HL-60 (cell line): ENCODE results near the gene CELF2.

Experiments used
- DNase-seq, 2 experiments: peaks; one replicate each; pipeline ENCODE4 v3.0.0-alpha.2; 2010 to 2020; ENCODE audit warnings: low read depth in 1 of 2, low spot score in 1 of 2
- H3K27ac ChIP-seq: fragments of 250-450 bp; sonication (Bioruptor Pico); replicated peaks from 2 replicates; pipeline ENCODE4 v1.5.1; 2020; ENCODE audit warnings: mild to moderate bottlenecking, moderate library complexity
- H3K27me3 ChIP-seq: fragments of 250-450 bp; sonication (Bioruptor Pico); 2 replicates; pipeline ENCODE4 v1.5.1; 2021; ENCODE audit warnings: mild to moderate bottlenecking, moderate library complexity; ENCODE audit not compliant: insufficient read depth, poor library complexity, severe bottlenecking
- H3K4me3 ChIP-seq: replicated peaks from 2 replicates; pipeline ENCODE4 v1.5.1; 2011; ENCODE audit warnings: mild to moderate bottlenecking, control low read depth, low read length; ENCODE audit not compliant: insufficient read depth
- CTCF ChIP-seq: IDR thresholded peaks from one replicate; pipeline ENCODE4 v1.5.1; 2011; ENCODE audit warnings: low read length, control low read depth, inconsistent platforms; ENCODE audit not compliant: insufficient read depth
- GABPA ChIP-seq: IDR thresholded peaks from 2 replicates; pipeline ENCODE4 v1.6.1; 2012; ENCODE audit warnings: low read depth
- POLR2AphosphoS5 ChIP-seq: IDR thresholded peaks from 2 replicates; pipeline ENCODE4 v1.6.1; 2012; ENCODE audit warnings: low read depth
- REST ChIP-seq: IDR thresholded peaks from 2 replicates; pipeline ENCODE4 v1.6.1; 2012; ENCODE audit warnings: low read depth; ENCODE audit not compliant: insufficient replicate concordance
- SPI1 ChIP-seq: IDR thresholded peaks from 2 replicates; pipeline ENCODE4 v1.6.1; 2012; ENCODE audit warnings: low read depth, mild to moderate bottlenecking, borderline replicate concordance

CELF2 gene

GRCh38 chr10:11140963-11141362, 123.3 kb downstream of the CELF2 start:
- H3K4me3 ChIP-seq, result no peak overlapping the region
- H3K27ac ChIP-seq, result no peak overlapping the region
- H3K27me3 ChIP-seq, result no peaks in the 10 kb centered on the region
- TF ChIP-seq POLR2AphosphoS5 (no peak), GABPA (no peak), CTCF (no peak), SPI1 (no peak), REST (no peak)
- no peak for DNase-seq

- H3K27ac ChIP-seq, result no peak overlapping the region
- TF ChIP-seq SPI1 (no peak), CTCF (no peak), POLR2AphosphoS5 (no peak), GABPA (no peak), REST (no peak)
- H3K4me3 ChIP-seq, result no peak overlapping the region
- no peaks in the 10 kb centered on the region for H3K27me3 ChIP-seq
- DNase-seq, result no peak
These were observed 124.0 kb downstream of the CELF2 start for GRCh38 chr10:11141571-11142091.

GRCh38 chr10:11142777-11143176, 125.1 kb downstream of the CELF2 start:
- no peak for DNase-seq
- Histone ChIP-seq H3K27ac (no peak overlapping the region), H3K4me3 (no peak overlapping the region), H3K27me3 (no peaks in the 10 kb centered on the region)
- TF ChIP-seq POLR2AphosphoS5 (no peak), GABPA (no peak), REST (no peak), CTCF (no peak), SPI1 (no peak)
